WTC11 (cell line): ENCODE results near the gene CPNE5. TPM values are rescaled to one million over a fixed set of nuclear protein-coding genes. Genes with fewer than 3 reads are reported as not detected.

Experiments used
- ATAC-seq: fragments of 200-7000 bp; cut with Tn5 transposase; 2 replicates; pipeline ENCODE4 v1.10.0; 2021; ENCODE audit warnings: mild to moderate bottlenecking, moderate library complexity
- CTCF ChIA-PET: fragments of 300-600 bp; sonication (Branson Sonifier 250); formaldehyde crosslinking; loops from one replicate; lab custom pipeline; 2021; ENCODE audit warnings: antibody characterized with exemption; lab: Charles Lee
- POLR2A ChIA-PET: fragments of 350-600 bp; sonication (Branson Sonifier 250); formaldehyde crosslinking; loops from one replicate; lab custom pipeline; 2021; ENCODE audit warnings: antibody characterized with exemption; lab: Charles Lee
- DNase-seq: peaks from one replicate; pipeline ENCODE4 v3.0.0; 2021; ENCODE audit warnings: low spot score
- H3K27ac Mint-ChIP-seq: 2 replicates; pipeline ENCODE4 v1.8.0; 2021; ENCODE audit warnings: mixed read lengths
- H3K27me3 Mint-ChIP-seq: 2 replicates; pipeline ENCODE4 v1.8.0; 2021; ENCODE audit warnings: low read depth, mild to moderate bottlenecking, moderate library complexity, mixed read lengths
- H3K36me3 Mint-ChIP-seq: 2 replicates; pipeline ENCODE4 v1.8.0; 2021; ENCODE audit warnings: mixed read lengths
- H3K4me1 Mint-ChIP-seq: 2 replicates; pipeline ENCODE4 v1.8.0; 2022; ENCODE audit warnings: mixed read lengths
- H3K4me3 Mint-ChIP-seq: 2 replicates; pipeline ENCODE4 v1.8.0; 2021; ENCODE audit warnings: mild to moderate bottlenecking, moderate library complexity, mixed read lengths
- H3K9me3 Mint-ChIP-seq: 2 replicates; pipeline ENCODE4 v1.8.0; 2021; ENCODE audit warnings: mixed read lengths
- ARID4B ChIP-seq: sonication (generic); formaldehyde crosslinking; IDR thresholded peaks from 2 replicates; pipeline ENCODE4 v1.8.0; 2023; ENCODE audit warnings: missing genetic modification reagents, mild to moderate bottlenecking, borderline replicate concordance
- CREB1 ChIP-seq: sonication (generic); formaldehyde crosslinking; IDR thresholded peaks from 2 replicates; pipeline ENCODE4 v1.8.0; 2023; ENCODE audit warnings: mild to moderate bottlenecking, missing genetic modification reagents
- ELF4 ChIP-seq: sonication (generic); formaldehyde crosslinking; IDR thresholded peaks from 2 replicates; pipeline ENCODE4 v1.8.1; 2022; ENCODE audit warnings: low read depth, mild to moderate bottlenecking, moderate library complexity, missing genetic modification reagents
- HMGA2 ChIP-seq: fragments of 250-450 bp; sonication (Bioruptor Pico); IDR thresholded peaks from 2 replicates; pipeline ENCODE4 v1.4.0; 2021; ENCODE audit warnings: mild to moderate bottlenecking, moderate library complexity
- MXD4 ChIP-seq: fragments of 250-450 bp; sonication (Bioruptor Pico); IDR thresholded peaks from 2 replicates; pipeline ENCODE4 v1.8.0; 2021; ENCODE audit warnings: mild to moderate bottlenecking, moderate library complexity, borderline replicate concordance
- OVOL2 ChIP-seq: fragments of 250-450 bp; sonication (Bioruptor Pico); IDR thresholded peaks from 2 replicates; pipeline ENCODE4 v1.9.0; 2021; ENCODE audit warnings: mild to moderate bottlenecking, borderline replicate concordance
- RORB ChIP-seq: fragments of 250-450 bp; sonication (Bioruptor Pico); IDR thresholded peaks from 2 replicates; pipeline ENCODE4 v1.9.0; 2021; ENCODE audit warnings: mild to moderate bottlenecking
- SMAD4 ChIP-seq: sonication (generic); formaldehyde crosslinking; IDR thresholded peaks from 2 replicates; pipeline ENCODE4 v1.8.0; 2022; ENCODE audit warnings: mild to moderate bottlenecking, missing genetic modification reagents
- SOX15 ChIP-seq: fragments of 250-450 bp; sonication (Bioruptor Pico); IDR thresholded peaks from 2 replicates; pipeline ENCODE4 v1.9.0; 2021; ENCODE audit warnings: mild to moderate bottlenecking
- TCF7 ChIP-seq: sonication (generic); formaldehyde crosslinking; IDR thresholded peaks from 2 replicates; pipeline ENCODE4 v1.8.0; 2022; ENCODE audit warnings: mild to moderate bottlenecking, low read depth, missing genetic modification reagents, moderate library complexity
- TP53 ChIP-seq: sonication (generic); formaldehyde crosslinking; IDR thresholded peaks from 2 replicates; pipeline ENCODE4 v1.8.1; 2023; ENCODE audit warnings: mild to moderate bottlenecking, missing genetic modification reagents
- ZNF121 ChIP-seq: sonication (generic); formaldehyde crosslinking; IDR thresholded peaks from 2 replicates; pipeline ENCODE4 v1.8.0; 2023; ENCODE audit warnings: missing genetic modification reagents
- ZSCAN18 ChIP-seq: fragments of 250-450 bp; sonication (Bioruptor Pico); IDR thresholded peaks from 2 replicates; pipeline ENCODE4 v2.1.2; 2022; ENCODE audit warnings: mild to moderate bottlenecking, moderate library complexity
- total RNA-seq: library from RNA; stranded (reverse); gene quantifications from 3 replicates; pipeline ENCODE4 v1.2.3, GENCODE V29; 2021
- TF ChIP-seq, protein P1 (sequence below): sonication (generic); formaldehyde crosslinking; IDR thresholded peaks from 2 replicates; pipeline ENCODE4 v1.8.0; 2022; ENCODE audit warnings: mild to moderate bottlenecking, missing genetic modification reagents
- TF ChIP-seq, protein P2 (sequence below): fragments of 250-450 bp; sonication (Bioruptor Pico); IDR thresholded peaks from 2 replicates; pipeline ENCODE4 v1.9.0; 2021; ENCODE audit warnings: mild to moderate bottlenecking, borderline replicate concordance
- TF ChIP-seq, protein P3 (sequence below): sonication (generic); formaldehyde crosslinking; IDR thresholded peaks from 2 replicates; pipeline ENCODE4 v1.8.1; 2022; ENCODE audit warnings: mild to moderate bottlenecking, missing genetic modification reagents, moderate library complexity, borderline replicate concordance
- TF ChIP-seq, protein P4 (sequence below): sonication (generic); formaldehyde crosslinking; IDR thresholded peaks from 2 replicates; pipeline ENCODE4 v1.8.1; 2022; ENCODE audit warnings: mild to moderate bottlenecking, moderate library complexity, missing genetic modification reagents
- TF ChIP-seq, protein P5 (sequence below): fragments of 200-600 bp; IDR thresholded peaks from 2 replicates; pipeline ENCODE4 v1.8.0; 2022; ENCODE audit warnings: antibody characterized with exemption
- TF ChIP-seq, protein P6 (sequence below): sonication (generic); formaldehyde crosslinking; IDR thresholded peaks from 2 replicates; pipeline ENCODE4 v1.8.1; 2023; ENCODE audit warnings: mild to moderate bottlenecking, missing genetic modification reagents

CPNE5 gene
- total RNA-seq, 1 experiment from 2014 or later: 0.44 TPM

GRCh38 chr6:36847152-36847551 is 7.9 kb upstream of the CPNE5 start:
- Mint-ChIP-seq H3K4me3 (no peak overlapping the region), H3K36me3 (no peaks in the 10 kb centered on the region), H3K27ac (no peak overlapping the region), H3K9me3 (no peaks in the 10 kb centered on the region), H3K4me1 (peaks cover 38% of the 10 kb centered on the region), H3K27me3 (peaks cover 3% of the 10 kb centered on the region)
- no peak for TF ChIP-seq CREB1 (CRISPR knock-in tag)
- TF ChIP-seq, protein P1, sequence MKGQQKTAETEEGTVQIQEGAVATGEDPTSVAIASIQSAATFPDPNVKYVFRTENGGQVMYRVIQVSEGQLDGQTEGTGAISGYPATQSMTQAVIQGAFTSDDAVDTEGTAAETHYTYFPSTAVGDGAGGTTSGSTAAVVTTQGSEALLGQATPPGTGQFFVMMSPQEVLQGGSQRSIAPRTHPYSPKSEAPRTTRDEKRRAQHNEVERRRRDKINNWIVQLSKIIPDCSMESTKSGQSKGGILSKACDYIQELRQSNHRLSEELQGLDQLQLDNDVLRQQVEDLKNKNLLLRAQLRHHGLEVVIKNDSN (CRISPR knock-in tag): no peak
- TF ChIP-seq, protein P2, sequence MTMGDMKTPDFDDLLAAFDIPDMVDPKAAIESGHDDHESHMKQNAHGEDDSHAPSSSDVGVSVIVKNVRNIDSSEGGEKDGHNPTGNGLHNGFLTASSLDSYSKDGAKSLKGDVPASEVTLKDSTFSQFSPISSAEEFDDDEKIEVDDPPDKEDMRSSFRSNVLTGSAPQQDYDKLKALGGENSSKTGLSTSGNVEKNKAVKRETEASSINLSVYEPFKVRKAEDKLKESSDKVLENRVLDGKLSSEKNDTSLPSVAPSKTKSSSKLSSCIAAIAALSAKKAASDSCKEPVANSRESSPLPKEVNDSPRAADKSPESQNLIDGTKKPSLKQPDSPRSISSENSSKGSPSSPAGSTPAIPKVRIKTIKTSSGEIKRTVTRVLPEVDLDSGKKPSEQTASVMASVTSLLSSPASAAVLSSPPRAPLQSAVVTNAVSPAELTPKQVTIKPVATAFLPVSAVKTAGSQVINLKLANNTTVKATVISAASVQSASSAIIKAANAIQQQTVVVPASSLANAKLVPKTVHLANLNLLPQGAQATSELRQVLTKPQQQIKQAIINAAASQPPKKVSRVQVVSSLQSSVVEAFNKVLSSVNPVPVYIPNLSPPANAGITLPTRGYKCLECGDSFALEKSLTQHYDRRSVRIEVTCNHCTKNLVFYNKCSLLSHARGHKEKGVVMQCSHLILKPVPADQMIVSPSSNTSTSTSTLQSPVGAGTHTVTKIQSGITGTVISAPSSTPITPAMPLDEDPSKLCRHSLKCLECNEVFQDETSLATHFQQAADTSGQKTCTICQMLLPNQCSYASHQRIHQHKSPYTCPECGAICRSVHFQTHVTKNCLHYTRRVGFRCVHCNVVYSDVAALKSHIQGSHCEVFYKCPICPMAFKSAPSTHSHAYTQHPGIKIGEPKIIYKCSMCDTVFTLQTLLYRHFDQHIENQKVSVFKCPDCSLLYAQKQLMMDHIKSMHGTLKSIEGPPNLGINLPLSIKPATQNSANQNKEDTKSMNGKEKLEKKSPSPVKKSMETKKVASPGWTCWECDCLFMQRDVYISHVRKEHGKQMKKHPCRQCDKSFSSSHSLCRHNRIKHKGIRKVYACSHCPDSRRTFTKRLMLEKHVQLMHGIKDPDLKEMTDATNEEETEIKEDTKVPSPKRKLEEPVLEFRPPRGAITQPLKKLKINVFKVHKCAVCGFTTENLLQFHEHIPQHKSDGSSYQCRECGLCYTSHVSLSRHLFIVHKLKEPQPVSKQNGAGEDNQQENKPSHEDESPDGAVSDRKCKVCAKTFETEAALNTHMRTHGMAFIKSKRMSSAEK (CRISPR knock-in tag): no peak
- no peak for TF ChIP-seq RORB
- no peak for TF ChIP-seq ZNF121
- TF ChIP-seq ELF4: no peak
- TF ChIP-seq, protein P3, sequence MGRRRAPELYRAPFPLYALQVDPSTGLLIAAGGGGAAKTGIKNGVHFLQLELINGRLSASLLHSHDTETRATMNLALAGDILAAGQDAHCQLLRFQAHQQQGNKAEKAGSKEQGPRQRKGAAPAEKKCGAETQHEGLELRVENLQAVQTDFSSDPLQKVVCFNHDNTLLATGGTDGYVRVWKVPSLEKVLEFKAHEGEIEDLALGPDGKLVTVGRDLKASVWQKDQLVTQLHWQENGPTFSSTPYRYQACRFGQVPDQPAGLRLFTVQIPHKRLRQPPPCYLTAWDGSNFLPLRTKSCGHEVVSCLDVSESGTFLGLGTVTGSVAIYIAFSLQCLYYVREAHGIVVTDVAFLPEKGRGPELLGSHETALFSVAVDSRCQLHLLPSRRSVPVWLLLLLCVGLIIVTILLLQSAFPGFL (CRISPR knock-in tag): no peak
- no peak for TF ChIP-seq MXD4 (CRISPR knock-in tag)
- TF ChIP-seq HMGA2 (CRISPR knock-in tag): no peak
- no peak for TF ChIP-seq TCF7 (CRISPR knock-in tag)
- TF ChIP-seq, protein P4, sequence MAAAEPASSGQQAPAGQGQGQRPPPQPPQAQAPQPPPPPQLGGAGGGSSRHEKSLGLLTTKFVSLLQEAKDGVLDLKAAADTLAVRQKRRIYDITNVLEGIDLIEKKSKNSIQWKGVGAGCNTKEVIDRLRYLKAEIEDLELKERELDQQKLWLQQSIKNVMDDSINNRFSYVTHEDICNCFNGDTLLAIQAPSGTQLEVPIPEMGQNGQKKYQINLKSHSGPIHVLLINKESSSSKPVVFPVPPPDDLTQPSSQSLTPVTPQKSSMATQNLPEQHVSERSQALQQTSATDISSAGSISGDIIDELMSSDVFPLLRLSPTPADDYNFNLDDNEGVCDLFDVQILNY (CRISPR knock-in tag): no peak
- no peak for TF ChIP-seq SOX15 (CRISPR knock-in tag)
- no peak for TF ChIP-seq SMAD4 (CRISPR knock-in tag)
- TF ChIP-seq OVOL2 (CRISPR knock-in tag): no peak
- TF ChIP-seq TP53 (CRISPR knock-in tag): no peak
- TF ChIP-seq, protein P5, sequence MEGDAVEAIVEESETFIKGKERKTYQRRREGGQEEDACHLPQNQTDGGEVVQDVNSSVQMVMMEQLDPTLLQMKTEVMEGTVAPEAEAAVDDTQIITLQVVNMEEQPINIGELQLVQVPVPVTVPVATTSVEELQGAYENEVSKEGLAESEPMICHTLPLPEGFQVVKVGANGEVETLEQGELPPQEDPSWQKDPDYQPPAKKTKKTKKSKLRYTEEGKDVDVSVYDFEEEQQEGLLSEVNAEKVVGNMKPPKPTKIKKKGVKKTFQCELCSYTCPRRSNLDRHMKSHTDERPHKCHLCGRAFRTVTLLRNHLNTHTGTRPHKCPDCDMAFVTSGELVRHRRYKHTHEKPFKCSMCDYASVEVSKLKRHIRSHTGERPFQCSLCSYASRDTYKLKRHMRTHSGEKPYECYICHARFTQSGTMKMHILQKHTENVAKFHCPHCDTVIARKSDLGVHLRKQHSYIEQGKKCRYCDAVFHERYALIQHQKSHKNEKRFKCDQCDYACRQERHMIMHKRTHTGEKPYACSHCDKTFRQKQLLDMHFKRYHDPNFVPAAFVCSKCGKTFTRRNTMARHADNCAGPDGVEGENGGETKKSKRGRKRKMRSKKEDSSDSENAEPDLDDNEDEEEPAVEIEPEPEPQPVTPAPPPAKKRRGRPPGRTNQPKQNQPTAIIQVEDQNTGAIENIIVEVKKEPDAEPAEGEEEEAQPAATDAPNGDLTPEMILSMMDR: no peak
- TF ChIP-seq, protein P6, sequence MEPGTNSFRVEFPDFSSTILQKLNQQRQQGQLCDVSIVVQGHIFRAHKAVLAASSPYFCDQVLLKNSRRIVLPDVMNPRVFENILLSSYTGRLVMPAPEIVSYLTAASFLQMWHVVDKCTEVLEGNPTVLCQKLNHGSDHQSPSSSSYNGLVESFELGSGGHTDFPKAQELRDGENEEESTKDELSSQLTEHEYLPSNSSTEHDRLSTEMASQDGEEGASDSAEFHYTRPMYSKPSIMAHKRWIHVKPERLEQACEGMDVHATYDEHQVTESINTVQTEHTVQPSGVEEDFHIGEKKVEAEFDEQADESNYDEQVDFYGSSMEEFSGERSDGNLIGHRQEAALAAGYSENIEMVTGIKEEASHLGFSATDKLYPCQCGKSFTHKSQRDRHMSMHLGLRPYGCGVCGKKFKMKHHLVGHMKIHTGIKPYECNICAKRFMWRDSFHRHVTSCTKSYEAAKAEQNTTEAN: no peak
- TF ChIP-seq ARID4B (CRISPR knock-in tag): no peak
- no peak for TF ChIP-seq ZSCAN18 (CRISPR knock-in tag)
- DNase-seq: no peak
- CTCF ChIA-PET: interaction anchor here (1.1 to 8.1 kb wide), 4 partner anchors 27 to 80 kb away, joined by 3 to 179 read pairs (median 32); partner anchors contain the start of gene PPIL1
- no peak for ATAC-seq
- POLR2A ChIA-PET: no interaction called here
